Measurements from ENCODE around the gene GPC5.

DNA sequence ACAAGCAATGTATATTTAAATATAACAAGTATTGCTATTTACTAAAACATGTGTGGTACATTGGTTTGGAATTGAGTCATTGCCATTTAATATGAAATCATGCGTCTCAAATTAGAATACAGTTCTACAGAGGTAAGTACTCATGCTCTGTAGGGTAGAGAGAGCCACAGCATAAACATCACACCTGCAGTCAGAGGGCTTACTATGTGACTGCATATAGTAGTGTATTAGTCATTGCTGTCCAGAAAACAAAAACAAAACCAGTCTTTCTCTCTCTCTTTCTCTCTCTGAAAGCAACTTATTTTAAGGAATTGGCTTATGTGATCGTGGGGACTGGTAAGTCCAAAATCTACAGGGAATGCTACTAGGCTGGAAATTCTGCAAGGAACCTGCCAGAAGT is 370.3 kb downstream of the GPC5 start:
- TF ChIP-seq, protein P1, sequence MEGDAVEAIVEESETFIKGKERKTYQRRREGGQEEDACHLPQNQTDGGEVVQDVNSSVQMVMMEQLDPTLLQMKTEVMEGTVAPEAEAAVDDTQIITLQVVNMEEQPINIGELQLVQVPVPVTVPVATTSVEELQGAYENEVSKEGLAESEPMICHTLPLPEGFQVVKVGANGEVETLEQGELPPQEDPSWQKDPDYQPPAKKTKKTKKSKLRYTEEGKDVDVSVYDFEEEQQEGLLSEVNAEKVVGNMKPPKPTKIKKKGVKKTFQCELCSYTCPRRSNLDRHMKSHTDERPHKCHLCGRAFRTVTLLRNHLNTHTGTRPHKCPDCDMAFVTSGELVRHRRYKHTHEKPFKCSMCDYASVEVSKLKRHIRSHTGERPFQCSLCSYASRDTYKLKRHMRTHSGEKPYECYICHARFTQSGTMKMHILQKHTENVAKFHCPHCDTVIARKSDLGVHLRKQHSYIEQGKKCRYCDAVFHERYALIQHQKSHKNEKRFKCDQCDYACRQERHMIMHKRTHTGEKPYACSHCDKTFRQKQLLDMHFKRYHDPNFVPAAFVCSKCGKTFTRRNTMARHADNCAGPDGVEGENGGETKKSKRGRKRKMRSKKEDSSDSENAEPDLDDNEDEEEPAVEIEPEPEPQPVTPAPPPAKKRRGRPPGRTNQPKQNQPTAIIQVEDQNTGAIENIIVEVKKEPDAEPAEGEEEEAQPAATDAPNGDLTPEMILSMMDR (IDR thresholded peaks at IDR 0.05), result no peak
- no peak for TF ChIP-seq POLR2A (IDR thresholded peaks at IDR 0.05)
